OCI-LY1 (cell line): ENCODE data around the gene RGS7.

ENCODE experiments used
- H2AFZ ChIP-seq: fragments of 200-600 bp; sonication (generic), shearing (Covaris generic); 2 replicates; pipeline ENCODE4 v1.6.0; 2014; ENCODE audit warnings: antibody characterized with exemption, mild to moderate bottlenecking, low read length
- H3F3A ChIP-seq: fragments of 200-600 bp; sonication (generic), shearing (Covaris generic); 2 replicates; pipeline ENCODE4 v1.6.0; 2014; ENCODE audit warnings: mild to moderate bottlenecking, antibody characterized with exemption, low read length, moderate library complexity; ENCODE audit not compliant: insufficient read depth
- H3K27ac ChIP-seq: fragments of 200-600 bp; sonication (generic); 2 replicates; pipeline ENCODE4 v1.5.1; 2014; ENCODE audit warnings: low read length, mixed run types, mild to moderate bottlenecking, low read depth; ENCODE audit not compliant: poor library complexity, severe bottlenecking
- H3K27me3 ChIP-seq: fragments of 200-600 bp; sonication (generic); 2 replicates; pipeline ENCODE4 v1.6.0; 2014; ENCODE audit warnings: antibody characterized with exemption, mild to moderate bottlenecking, low read length, moderate library complexity; ENCODE audit not compliant: insufficient read depth
- H3K36me3 ChIP-seq: fragments of 200-600 bp; sonication (generic); 2 replicates; pipeline ENCODE4 v1.6.1; 2014; ENCODE audit warnings: mild to moderate bottlenecking, antibody characterized with exemption, low read length, moderate library complexity, mixed read lengths; ENCODE audit not compliant: insufficient read depth
- H3K4me1 ChIP-seq: fragments of 200-600 bp; sonication (generic); 2 replicates; pipeline ENCODE4 v1.5.1; 2014; ENCODE audit warnings: mild to moderate bottlenecking, low read length, moderate library complexity; ENCODE audit not compliant: insufficient read depth, severe bottlenecking
- H3K4me2 ChIP-seq: fragments of 200-600 bp; sonication (generic), shearing (Covaris generic); 2 replicates; pipeline ENCODE4 v1.6.1; 2014; ENCODE audit warnings: low read length
- H3K4me3 ChIP-seq: fragments of 200-600 bp; sonication (generic); 2 replicates; pipeline ENCODE4 v1.5.1; 2014; ENCODE audit warnings: low read length, low read depth, mild to moderate bottlenecking, mixed read lengths; ENCODE audit not compliant: poor library complexity, severe bottlenecking
- H3K79me2 ChIP-seq: fragments of 200-600 bp; shearing (Covaris generic); 2 replicates; pipeline ENCODE4 v1.6.1; 2016; ENCODE audit warnings: mixed run types, low read length, mixed read lengths; ENCODE audit not compliant: insufficient read depth
- H3K9ac ChIP-seq: fragments of 200-600 bp; sonication (generic), shearing (Covaris generic); 2 replicates; pipeline ENCODE4 v1.6.1; 2014; ENCODE audit warnings: mild to moderate bottlenecking, low read length, mixed read lengths
- H3K9me2 ChIP-seq: fragments of 200-600 bp; sonication (generic), shearing (Covaris generic); 2 replicates; pipeline ENCODE4 v1.6.1; 2014; ENCODE audit warnings: low read depth, mild to moderate bottlenecking, low read length, mixed read lengths
- H3K9me3 ChIP-seq: fragments of 200-600 bp; shearing (Covaris generic); 2 replicates; pipeline ENCODE4 v1.6.1; 2014; ENCODE audit warnings: low read length, mixed read lengths
- H4K20me1 ChIP-seq: fragments of 200-600 bp; sonication (generic), shearing (Covaris generic); 2 replicates; pipeline ENCODE4 v1.6.0; 2016; ENCODE audit warnings: mild to moderate bottlenecking, low read length; ENCODE audit not compliant: insufficient read depth
- CTCF ChIP-seq: fragments of 200-600 bp; sonication (generic), shearing (Covaris generic); IDR thresholded peaks from 2 replicates; pipeline ENCODE4 v1.5.1; 2017; ENCODE audit warnings: mild to moderate bottlenecking, antibody characterized with exemption, low read length, moderate library complexity, mixed read lengths
- EZH2 ChIP-seq: fragments of 200-600 bp; sonication (generic), shearing (Covaris generic); IDR thresholded peaks from 2 replicates; pipeline ENCODE4 v1.8.0; 2017; ENCODE audit warnings: borderline replicate concordance, mixed run types, mild to moderate bottlenecking, antibody characterized with exemption, low read length, moderate library complexity, mixed read lengths

RGS7 gene

DNA sequence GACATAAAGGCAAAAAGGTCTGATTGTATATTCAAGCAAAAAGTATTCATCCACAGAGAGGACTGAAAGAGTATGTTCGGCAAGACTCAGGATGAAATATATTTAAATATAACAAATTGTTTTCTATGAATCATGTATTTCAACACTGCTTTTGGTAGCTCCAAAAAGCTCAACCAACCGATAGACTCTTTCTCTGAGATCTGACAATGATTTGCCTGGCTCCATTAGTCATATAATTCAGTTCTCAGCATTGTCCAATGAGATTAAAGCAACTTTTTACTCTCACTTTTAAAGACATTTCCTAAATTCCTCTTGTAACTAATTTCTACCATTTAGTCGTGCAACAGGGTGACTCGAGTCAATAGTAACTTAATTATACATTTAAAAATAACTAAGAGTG is 426.0 kb downstream of the RGS7 start:
- Histone ChIP-seq H3K4me1 (no peaks in the 10 kb centered on the region), H3K9ac (no peak overlapping the region), H3K4me3 (no peak overlapping the region), H4K20me1 (no peaks in the 10 kb centered on the region), H3K9me2 (no peaks in the 10 kb centered on the region), H2AFZ (no peak overlapping the region), H3K79me2 (no peaks in the 10 kb centered on the region), H3K27ac (no peak overlapping the region), H3K4me2 (no peak overlapping the region), H3K36me3 (no peaks in the 10 kb centered on the region), H3K9me3 (peaks cover 5% of the 10 kb centered on the region; the same call in 1 of the 2 replicates), H3K27me3 (no peaks in the 10 kb centered on the region), H3F3A (no peaks in the 10 kb centered on the region)
- no peak for TF ChIP-seq CTCF
- no peak for TF ChIP-seq EZH2

- Histone ChIP-seq H3K27me3 (no peaks in the 10 kb centered on the region), H3K4me2 (no peak overlapping the region), H3K79me2 (no peaks in the 10 kb centered on the region), H3K36me3 (no peaks in the 10 kb centered on the region), H3K4me3 (no peak overlapping the region), H3K9ac (no peak overlapping the region), H4K20me1 (no peaks in the 10 kb centered on the region), H3K9me2 (no peaks in the 10 kb centered on the region), H3K4me1 (no peaks in the 10 kb centered on the region), H3K27ac (no peak overlapping the region), H2AFZ (no peak overlapping the region), H3K9me3 (no peaks in the 10 kb centered on the region), H3F3A (no peaks in the 10 kb centered on the region)
- TF ChIP-seq EZH2: no peak
Observed at GRCh38 chr1:240928265-240928664, 428.7 kb downstream of the RGS7 start.

- Histone ChIP-seq H2AFZ (no peak overlapping the region), H3K4me3 (no peak overlapping the region), H4K20me1 (no peaks in the 10 kb centered on the region), H3K9ac (no peak overlapping the region), H3F3A (no peaks in the 10 kb centered on the region), H3K27me3 (no peaks in the 10 kb centered on the region), H3K9me2 (no peaks in the 10 kb centered on the region), H3K27ac (no peak overlapping the region), H3K4me1 (no peaks in the 10 kb centered on the region), H3K36me3 (no peaks in the 10 kb centered on the region), H3K4me2 (no peak overlapping the region), H3K79me2 (no peaks in the 10 kb centered on the region), H3K9me3 (no peaks in the 10 kb centered on the region)
- TF ChIP-seq EZH2 (no peak), CTCF (no peak)
Observed at GRCh38 chr1:240927821-240928220, 429.2 kb downstream of the RGS7 start.

- TF ChIP-seq EZH2 (no peak), CTCF (no peak)
- Histone ChIP-seq H3K9me3 (no peaks in the 10 kb centered on the region), H4K20me1 (no peaks in the 10 kb centered on the region), H3K36me3 (no peaks in the 10 kb centered on the region), H3K27ac (no peak overlapping the region), H3K9ac (no peak overlapping the region), H3K79me2 (no peaks in the 10 kb centered on the region), H3K27me3 (no peaks in the 10 kb centered on the region), H2AFZ (no peak overlapping the region), H3K9me2 (no peaks in the 10 kb centered on the region), H3F3A (no peaks in the 10 kb centered on the region), H3K4me1 (no peaks in the 10 kb centered on the region), H3K4me3 (no peak overlapping the region), H3K4me2 (no peak overlapping the region)
Observed at GRCh38 chr1:240925273-240925672, 431.7 kb downstream of the RGS7 start.
